Measurements from ENCODE around the gene CHST5. TPM values are rescaled to one million over a fixed set of nuclear protein-coding genes. Genes with fewer than 3 reads are reported as not detected.

The CHST5 gene
- total and polyA plus RNA-seq, 2 of the 13 experiments (the other 11 are each of a cell fraction or from before 2014, with no cell fraction given) = 0.05 TPM; not detected in 1

DNA sequence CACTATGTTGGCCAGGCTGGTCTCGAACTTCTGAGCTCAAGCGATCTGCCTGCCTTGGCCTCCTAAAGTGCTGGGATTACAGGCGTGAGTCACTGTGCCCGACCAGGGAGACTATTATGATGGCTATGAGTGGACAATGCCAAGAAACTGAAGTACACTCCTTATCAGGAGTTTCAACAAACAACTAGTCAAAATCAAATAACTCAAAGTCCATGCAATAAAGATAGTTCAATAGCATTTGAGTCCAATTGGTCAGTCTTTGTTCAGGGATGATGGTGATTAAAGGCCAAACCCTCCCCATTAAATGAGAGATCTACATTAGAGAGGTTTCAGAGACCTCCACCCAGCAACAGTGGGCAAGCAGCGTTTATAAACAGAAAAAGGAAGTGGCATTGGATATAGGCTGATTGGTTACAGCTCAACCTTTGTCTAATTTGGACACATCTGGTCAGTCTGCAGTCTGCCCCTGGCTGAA lies 8.0 kb downstream of the CHST5 start (continued):
- TF ChIP-seq ZNF747 (CRISPR knock-in tag; IDR thresholded peaks at IDR 0.05; ENCODE audit: borderline replicate concordance) (no peak), ZNF431 (CRISPR knock-in tag; IDR thresholded peaks at IDR 0.05; ENCODE audit: borderline replicate concordance, low read depth) (no peak), SAP130 (CRISPR knock-in tag; IDR thresholded peaks at IDR 0.05; ENCODE audit: low read depth) (0 out of 2 replicates have a peak, but pooled peaks have one; percentile 12), KIAA2018 (CRISPR knock-in tag; IDR thresholded peaks at IDR 0.05; ENCODE audit: borderline replicate concordance) (no peak), NFIC (IDR thresholded peaks at IDR 0.05; ENCODE audit: low read length) (no peak), PLSCR1 (CRISPR knock-in tag; IDR thresholded peaks at IDR 0.05; ENCODE audit: borderline replicate concordance) (no peak), GATA4 (IDR thresholded peaks at IDR 0.05; ENCODE audit: borderline replicate concordance, low read depth) (no peak), U2AF2 (IDR thresholded peaks at IDR 0.05; ENCODE audit: low read depth, low read length) (no peak), SALL2 (CRISPR knock-in tag; IDR thresholded peaks at IDR 0.05) (no peak), ZNF207 (IDR thresholded peaks at IDR 0.05; ENCODE audit: borderline replicate concordance) (no peak), DZIP1 (CRISPR knock-in tag; IDR thresholded peaks at IDR 0.05) (no peak), ZBTB7A (CRISPR knock-in tag; IDR thresholded peaks at IDR 0.05) (no peak), HNRNPK (IDR thresholded peaks at IDR 0.05; ENCODE audit: low read depth, low read length, poor library complexity, severe bottlenecking) (no peak), STAG1 (CRISPR knock-in tag; IDR thresholded peaks at IDR 0.05) (no peak)
- TF ChIP-seq, protein P1, sequence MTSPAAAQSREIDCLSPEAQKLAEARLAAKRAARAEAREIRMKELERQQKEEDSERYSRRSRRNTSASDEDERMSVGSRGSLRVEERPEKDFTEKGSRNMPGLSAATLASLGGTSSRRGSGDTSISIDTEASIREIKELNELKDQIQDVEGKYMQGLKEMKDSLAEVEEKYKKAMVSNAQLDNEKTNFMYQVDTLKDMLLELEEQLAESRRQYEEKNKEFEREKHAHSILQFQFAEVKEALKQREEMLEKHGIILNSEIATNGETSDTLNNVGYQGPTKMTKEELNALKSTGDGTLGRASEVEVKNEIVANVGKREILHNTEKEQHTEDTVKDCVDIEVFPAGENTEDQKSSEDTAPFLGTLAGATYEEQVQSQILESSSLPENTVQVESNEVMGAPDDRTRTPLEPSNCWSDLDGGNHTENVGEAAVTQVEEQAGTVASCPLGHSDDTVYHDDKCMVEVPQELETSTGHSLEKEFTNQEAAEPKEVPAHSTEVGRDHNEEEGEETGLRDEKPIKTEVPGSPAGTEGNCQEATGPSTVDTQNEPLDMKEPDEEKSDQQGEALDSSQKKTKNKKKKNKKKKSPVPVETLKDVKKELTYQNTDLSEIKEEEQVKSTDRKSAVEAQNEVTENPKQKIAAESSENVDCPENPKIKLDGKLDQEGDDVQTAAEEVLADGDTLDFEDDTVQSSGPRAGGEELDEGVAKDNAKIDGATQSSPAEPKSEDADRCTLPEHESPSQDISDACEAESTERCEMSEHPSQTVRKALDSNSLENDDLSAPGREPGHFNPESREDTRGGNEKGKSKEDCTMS (CRISPR knock-in tag; conservative IDR thresholded peaks at IDR 0.05) = no peak

Data from HepG2 (cell line).